SK-N-SH (cell line): ENCODE results near the gene CERS1. TPM values are rescaled to one million over a fixed set of nuclear protein-coding genes. Genes with fewer than 3 reads are reported as not detected.

Experiments used
- CTCF ChIA-PET: fragments of 300-600, 350-600 bp; formaldehyde crosslinking; extraction: SDS; loops from one replicate; lab custom pipeline; 2021; lab: Yijun Ruan, JAX
- POLR2A ChIA-PET: fragments of 350-600 bp; sonication (Branson Sonifier 250); formaldehyde crosslinking; extraction: SDS; loops from one replicate; lab custom pipeline; 2020; ENCODE audit warnings: antibody characterized with exemption, inconsistent platforms; lab: Yijun Ruan, JAX
- DNase-seq: peaks from one replicate; pipeline ENCODE4 v3.0.0; 2012
- H2AFZ ChIP-seq: fragments of 200-600 bp; sonication (generic); 2 replicates; pipeline ENCODE4 v1.8.1; 2016; ENCODE audit warnings: antibody characterized with exemption, mild to moderate bottlenecking, low read depth
- H3F3A ChIP-seq: fragments of 200-600 bp; sonication (generic); replicated peaks from 2 replicates; pipeline ENCODE3; 2016; ENCODE audit warnings: antibody characterized with exemption, mild to moderate bottlenecking; ENCODE audit not compliant: insufficient read depth
- H3K27ac ChIP-seq, 2 experiments: fragments of 200-500 bp in 1 of 2; fragments of 200-600 bp in 1 of 2; sonication (Bioruptor generic) in 1 of 2; sonication (generic), shearing (Covaris generic) in 1 of 2; 2 replicates each; pipeline versions ENCODE4 v1.5.1 to v1.6.1; 2014 to 2016; ENCODE audit warnings: low read depth in 2 of 2, inconsistent platforms in 1 of 2, low read length in 1 of 2, mild to moderate bottlenecking in 1 of 2, mixed read lengths in 1 of 2
- H3K27me3 ChIP-seq: fragments of 200-600 bp; sonication (generic), shearing (Covaris generic); 2 replicates; pipeline ENCODE4 v1.6.1; 2016; ENCODE audit warnings: mixed run types; ENCODE audit not compliant: insufficient read depth
- H3K36me3 ChIP-seq, 2 experiments: fragments of 200-500 bp in 1 of 2; fragments of 200-600 bp in 1 of 2; sonication (Bioruptor generic) in 1 of 2; sonication (generic) in 1 of 2; replicated peaks in 1 of 2; 2 replicates each; pipeline versions ENCODE3 to v1.5.1; 2014 to 2016; ENCODE audit warnings: low read length in 1 of 2, mild to moderate bottlenecking in 1 of 2; ENCODE audit not compliant: insufficient read depth in 2 of 2, control insufficient read depth in 1 of 2
- H3K4me1 ChIP-seq, 2 experiments: fragments of 200-500 bp in 1 of 2; fragments of 200-600 bp in 1 of 2; sonication (Bioruptor generic) in 1 of 2; sonication (generic), shearing (Covaris generic) in 1 of 2; 2 replicates each; pipeline versions ENCODE4 v1.5.1 to v1.6.1; 2014 to 2016; ENCODE audit warnings: low read depth in 1 of 2, low read length in 1 of 2, mixed run types in 1 of 2; ENCODE audit not compliant: insufficient read depth in 2 of 2, control insufficient read depth in 1 of 2
- H3K4me2 ChIP-seq: fragments of 200-600 bp; sonication (generic), shearing (Covaris generic); 2 replicates; pipeline ENCODE4 v1.6.1; 2017; ENCODE audit warnings: mixed run types
- H3K4me3 ChIP-seq, 2 experiments: fragments of 200-500 bp in 1 of 2; fragments of 200-600 bp in 1 of 2; sonication (Bioruptor generic) in 1 of 2; sonication (generic), shearing (Covaris generic) in 1 of 2; 2 replicates each; pipeline versions ENCODE4 v1.5.1 to v1.8.1; 2014 to 2016; ENCODE audit warnings: low read depth in 2 of 2, inconsistent platforms in 1 of 2, low read length in 1 of 2, mild to moderate bottlenecking in 1 of 2, mixed read lengths in 1 of 2, moderate library complexity in 1 of 2
- H3K79me2 ChIP-seq: fragments of 200-600 bp; sonication (generic); 2 replicates; pipeline ENCODE4 v1.8.1; 2017; ENCODE audit warnings: mild to moderate bottlenecking; ENCODE audit not compliant: insufficient read depth
- H3K9ac ChIP-seq: fragments of 200-600 bp; sonication (generic); 2 replicates; pipeline ENCODE4 v1.6.1; 2017; ENCODE audit warnings: mixed run types
- H3K9me2 ChIP-seq: fragments of 200-600 bp; sonication (generic); 2 replicates; pipeline ENCODE4 v1.6.1; 2017; ENCODE audit warnings: mixed run types
- H3K9me3 ChIP-seq: fragments of 200-600 bp; sonication (generic); 2 replicates; pipeline ENCODE4 v1.6.1; 2017; ENCODE audit warnings: mixed run types, mild to moderate bottlenecking, moderate library complexity
- H4K20me1 ChIP-seq: fragments of 200-600 bp; sonication (generic); 2 replicates; pipeline ENCODE4 v1.6.1; 2017; ENCODE audit warnings: mild to moderate bottlenecking, mixed run types; ENCODE audit not compliant: insufficient read depth
- CTCF ChIP-seq: fragments of 200-600 bp; sonication (generic); IDR thresholded peaks from 2 replicates; pipeline ENCODE4 v1.6.1; 2017; ENCODE audit warnings: antibody characterized with exemption, mild to moderate bottlenecking, moderate library complexity
- FOSL2 ChIP-seq: IDR thresholded peaks from 2 replicates; pipeline ENCODE4 v1.4.0; 2012; ENCODE audit warnings: low read depth, mild to moderate bottlenecking, moderate library complexity, borderline replicate concordance
- MXI1 ChIP-seq: IDR thresholded peaks from 2 replicates; pipeline ENCODE4 v1.6.1; 2012; ENCODE audit warnings: mild to moderate bottlenecking, low read depth, low read length, improper control_type of control experiment
- RCOR1 ChIP-seq: fragments of 150-350 bp; IDR thresholded peaks from 2 replicates; pipeline ENCODE4 v1.6.1; 2017; ENCODE audit warnings: antibody characterized with exemption, low read length
- TCF12 ChIP-seq: IDR thresholded peaks from 2 replicates; pipeline ENCODE4 v1.4.0; 2012
- WGBS: methylation state at CpG from one replicate; pipeline ENCODE4 v1.1.6; 2017; ENCODE audit warnings: low lambda C conversion rate; 5-methylcytosine and 5-hydroxymethylcytosine counted together
- polyA plus RNA-seq, 3 experiments: library from polyadenylated mRNA; depleted of rRNA; stranded (reverse); fragments of >200 nt; gene quantifications; 2 replicates each; pipeline ENCODE4 v1.2.3, GENCODE V29; 2012
- TF ChIP-seq, protein P1 (sequence below): IDR thresholded peaks from 2 replicates; pipeline ENCODE4 v1.6.1; 2012; ENCODE audit warnings: mild to moderate bottlenecking, low read depth, low read length, moderate library complexity
- TF ChIP-seq, protein P2 (sequence below): IDR thresholded peaks from 2 replicates; pipeline ENCODE4; 2012

CERS1 gene
- polyA plus RNA-seq, 1 of the 3 experiments (the other 2 are of a cell fraction) = 7.3 TPM

DNA sequence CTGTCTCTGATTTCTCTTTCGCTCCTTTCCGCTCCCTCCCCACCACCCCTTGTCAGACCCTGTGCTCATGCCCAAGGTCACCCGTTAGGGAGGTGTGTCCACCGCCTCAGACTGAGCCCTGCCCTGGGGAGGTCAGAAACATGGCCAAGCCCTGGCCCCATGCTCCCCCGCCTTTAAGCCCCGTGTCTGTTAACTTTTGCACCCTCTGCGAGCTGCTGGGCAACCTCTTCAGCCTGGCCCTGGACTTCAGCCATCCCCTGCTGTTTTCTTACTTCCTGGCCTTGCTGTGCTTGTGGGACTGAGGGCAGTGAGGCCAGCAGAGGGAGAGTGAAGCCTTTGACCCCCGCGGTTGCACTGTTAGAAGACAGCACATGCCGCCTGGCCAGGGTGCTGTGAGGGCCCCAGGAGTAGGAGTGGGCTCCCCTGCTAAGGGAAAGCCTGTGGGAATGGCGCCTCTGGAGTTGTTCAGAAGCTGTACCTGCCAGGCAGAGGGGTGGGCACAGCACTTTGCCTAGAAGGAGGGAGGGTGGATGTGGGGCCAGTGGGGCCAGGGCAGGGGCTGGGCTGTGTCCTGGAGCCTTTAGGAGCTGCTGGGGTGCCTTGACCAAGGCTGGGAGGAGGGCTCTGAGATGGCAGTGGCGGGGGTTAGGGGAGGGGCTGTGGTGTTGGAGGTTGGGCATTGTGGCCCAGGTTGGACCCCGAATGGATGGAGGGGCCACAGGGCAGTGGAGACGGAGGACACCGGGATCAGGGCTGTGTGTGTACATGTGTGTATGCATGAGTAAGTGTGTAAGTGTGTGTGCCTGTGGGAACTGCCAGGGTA is 56.3 kb downstream of the CERS1 start (continued):
- TF ChIP-seq, protein P1, sequence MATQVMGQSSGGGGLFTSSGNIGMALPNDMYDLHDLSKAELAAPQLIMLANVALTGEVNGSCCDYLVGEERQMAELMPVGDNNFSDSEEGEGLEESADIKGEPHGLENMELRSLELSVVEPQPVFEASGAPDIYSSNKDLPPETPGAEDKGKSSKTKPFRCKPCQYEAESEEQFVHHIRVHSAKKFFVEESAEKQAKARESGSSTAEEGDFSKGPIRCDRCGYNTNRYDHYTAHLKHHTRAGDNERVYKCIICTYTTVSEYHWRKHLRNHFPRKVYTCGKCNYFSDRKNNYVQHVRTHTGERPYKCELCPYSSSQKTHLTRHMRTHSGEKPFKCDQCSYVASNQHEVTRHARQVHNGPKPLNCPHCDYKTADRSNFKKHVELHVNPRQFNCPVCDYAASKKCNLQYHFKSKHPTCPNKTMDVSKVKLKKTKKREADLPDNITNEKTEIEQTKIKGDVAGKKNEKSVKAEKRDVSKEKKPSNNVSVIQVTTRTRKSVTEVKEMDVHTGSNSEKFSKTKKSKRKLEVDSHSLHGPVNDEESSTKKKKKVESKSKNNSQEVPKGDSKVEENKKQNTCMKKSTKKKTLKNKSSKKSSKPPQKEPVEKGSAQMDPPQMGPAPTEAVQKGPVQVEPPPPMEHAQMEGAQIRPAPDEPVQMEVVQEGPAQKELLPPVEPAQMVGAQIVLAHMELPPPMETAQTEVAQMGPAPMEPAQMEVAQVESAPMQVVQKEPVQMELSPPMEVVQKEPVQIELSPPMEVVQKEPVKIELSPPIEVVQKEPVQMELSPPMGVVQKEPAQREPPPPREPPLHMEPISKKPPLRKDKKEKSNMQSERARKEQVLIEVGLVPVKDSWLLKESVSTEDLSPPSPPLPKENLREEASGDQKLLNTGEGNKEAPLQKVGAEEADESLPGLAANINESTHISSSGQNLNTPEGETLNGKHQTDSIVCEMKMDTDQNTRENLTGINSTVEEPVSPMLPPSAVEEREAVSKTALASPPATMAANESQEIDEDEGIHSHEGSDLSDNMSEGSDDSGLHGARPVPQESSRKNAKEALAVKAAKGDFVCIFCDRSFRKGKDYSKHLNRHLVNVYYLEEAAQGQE = no peak
- TF ChIP-seq, protein P2, sequence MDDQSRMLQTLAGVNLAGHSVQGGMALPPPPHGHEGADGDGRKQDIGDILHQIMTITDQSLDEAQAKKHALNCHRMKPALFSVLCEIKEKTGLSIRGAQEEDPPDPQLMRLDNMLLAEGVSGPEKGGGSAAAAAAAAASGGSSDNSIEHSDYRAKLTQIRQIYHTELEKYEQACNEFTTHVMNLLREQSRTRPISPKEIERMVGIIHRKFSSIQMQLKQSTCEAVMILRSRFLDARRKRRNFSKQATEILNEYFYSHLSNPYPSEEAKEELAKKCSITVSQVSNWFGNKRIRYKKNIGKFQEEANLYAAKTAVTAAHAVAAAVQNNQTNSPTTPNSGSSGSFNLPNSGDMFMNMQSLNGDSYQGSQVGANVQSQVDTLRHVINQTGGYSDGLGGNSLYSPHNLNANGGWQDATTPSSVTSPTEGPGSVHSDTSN = no peak
- TF ChIP-seq FOSL2 (no peak), MXI1 (no peak), TCF12 (no peak)

- Histone ChIP-seq H3K4me1 (peaks cover 10 to 21% of the 10 kb centered on the region in 2 experiments; a peak in 3 of 4 replicates), H3K9ac (no peak overlapping the region), H3K9me3 (no peaks in the 10 kb centered on the region), H3K27me3 (no peaks in the 10 kb centered on the region), H4K20me1 (peaks cover 73% of the 10 kb centered on the region), H3K36me3 (peaks cover 5 to 11% of the 10 kb centered on the region in 2 experiments), H3F3A (no peaks in the 10 kb centered on the region), H3K27ac (no peak overlapping the region), H3K4me2 (peak overlapping the region; percentile 100), H3K79me2 (peaks cover 77% of the 10 kb centered on the region), H2AFZ (no peak overlapping the region), H3K9me2 (no peaks in the 10 kb centered on the region), H3K4me3 (peak overlapping the region in 1 of 2 experiments; percentile 89; a peak in 2 of 4 replicates)
- POLR2A ChIA-PET = interaction anchor here (0.7 kb wide), 1 partner anchor 22 kb away, joined by 3 read pairs; no protein-coding TSS in a partner anchor
- no peak for TF ChIP-seq RCOR1
- TF ChIP-seq CTCF = no peak
- whole genome bisulfite sequencing = 89% methylated on average over 4 of the region's 4 CpGs
- CTCF ChIA-PET = interaction anchor here (1.0 to 8.6 kb wide), 3 partner anchors 13 to 241 kb away, joined by 3 to 124 read pairs (median 3); no protein-coding TSS in a partner anchor
- no peak for DNase-seq
Measured at GRCh38 chr19:18834644-18834984, 61.3 kb downstream of the CERS1 start.
